Jurkat, Clone E6-1 (cell line): Measurements from ENCODE around the gene TGIF2. TPM values are rescaled to one million over a fixed set of nuclear protein-coding genes. Genes with fewer than 3 reads are reported as not detected.

Experiments
- DNase-seq: peaks from one replicate; pipeline ENCODE4 v3.0.0-alpha.2; 2011; ENCODE audit warnings: low read depth, low spot score
- H3K4me3 ChIP-seq: 2 replicates; pipeline ENCODE4 v1.5.1; 2011; ENCODE audit warnings: mild to moderate bottlenecking, low read length, control low read depth, moderate library complexity
- polyA plus RNA-seq: library from polyadenylated mRNA; unstranded; fragments of >200 nt; gene quantifications from one replicate; pipeline ENCODE4 v1.2.1, GENCODE V29; 2012; ENCODE audit warnings: missing spikeins; ENCODE audit not compliant: insufficient read length, insufficient read depth

TGIF2 gene
- polyA plus RNA-seq, result 9.4 TPM

DNA sequence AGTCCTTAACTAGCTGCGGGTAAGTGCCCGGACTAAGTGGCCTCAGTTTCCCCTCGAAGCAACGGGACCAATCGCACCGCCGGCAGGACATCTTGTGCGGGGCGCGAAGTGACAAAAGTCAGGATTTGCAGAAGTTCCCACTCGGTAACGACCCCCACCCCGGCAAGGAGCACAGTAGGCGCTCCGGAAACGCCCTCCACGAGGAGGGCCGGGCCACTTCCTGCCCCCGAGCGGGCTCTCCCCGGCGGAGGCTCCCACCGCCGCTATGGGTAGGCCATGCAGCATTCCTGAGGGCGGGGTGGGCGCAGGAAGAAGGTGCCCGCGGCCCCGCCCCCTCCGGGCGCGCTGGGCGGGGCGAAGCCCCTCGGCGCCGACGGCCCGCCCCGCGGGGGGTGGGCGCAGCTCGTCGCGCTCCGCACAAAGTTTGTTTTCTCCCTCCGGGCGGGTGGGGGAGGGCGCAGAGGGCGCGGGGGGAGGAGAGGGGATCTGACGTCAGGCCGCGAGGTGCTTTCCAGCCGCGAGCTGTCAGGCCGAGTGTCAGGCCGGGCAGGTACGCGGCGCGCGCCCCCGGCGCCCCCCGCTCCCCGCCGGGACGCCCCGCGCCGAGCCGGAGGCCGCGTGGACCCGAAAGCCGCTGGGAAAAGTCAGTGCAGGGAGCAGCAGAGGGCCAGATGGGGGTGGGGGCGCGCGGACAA lies at the start of gene TGIF2:
Gene TGIF2, plus strand, starts transcription at position 495 of the 695 bp plus-strand sequence. CDS start 5,178 bp downstream, outside the sequence.
- peak; percentile 83 for DNase-seq
- H3K4me3 ChIP-seq, result peak within 1 kb of the TSS; percentile 78

DNA sequence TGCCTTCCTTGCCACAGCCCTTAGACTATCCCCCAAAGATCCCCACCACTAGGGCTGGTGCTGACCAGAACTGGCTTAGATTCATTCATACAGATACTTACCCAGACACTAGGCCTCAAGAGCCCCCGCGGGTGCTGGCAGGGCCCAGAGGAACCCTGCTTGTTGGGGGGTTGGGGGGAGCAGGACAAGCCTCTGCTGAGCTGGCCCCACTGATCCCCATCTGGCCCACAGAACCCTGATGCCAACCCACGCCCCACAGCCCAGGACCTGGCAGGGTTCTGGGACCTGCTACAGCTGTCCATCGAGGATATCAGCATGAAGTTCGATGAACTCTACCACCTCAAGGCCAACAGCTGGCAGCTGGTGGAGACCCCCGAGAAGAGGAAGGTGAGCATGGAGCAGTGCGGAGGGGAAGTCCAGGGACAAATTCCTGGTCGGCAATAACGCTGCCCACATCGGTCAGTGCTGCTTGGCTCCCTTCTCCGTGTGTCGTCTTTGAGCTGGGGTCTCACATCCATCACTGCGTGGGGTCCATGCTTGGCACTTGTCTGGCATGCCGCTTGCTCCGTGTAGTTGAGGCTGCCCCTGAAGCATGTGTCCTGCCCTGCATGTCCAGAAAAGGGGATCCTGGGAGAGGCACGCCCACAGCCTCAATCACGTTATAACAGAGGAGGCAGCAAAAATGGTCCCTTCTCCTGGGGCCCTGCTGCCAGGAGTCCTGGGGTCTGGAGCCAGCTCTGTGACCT lies 47.6 kb upstream of the TGIF2 start:
- DNase-seq, result no peak
- no peak overlapping the region for H3K4me3 ChIP-seq

DNA sequence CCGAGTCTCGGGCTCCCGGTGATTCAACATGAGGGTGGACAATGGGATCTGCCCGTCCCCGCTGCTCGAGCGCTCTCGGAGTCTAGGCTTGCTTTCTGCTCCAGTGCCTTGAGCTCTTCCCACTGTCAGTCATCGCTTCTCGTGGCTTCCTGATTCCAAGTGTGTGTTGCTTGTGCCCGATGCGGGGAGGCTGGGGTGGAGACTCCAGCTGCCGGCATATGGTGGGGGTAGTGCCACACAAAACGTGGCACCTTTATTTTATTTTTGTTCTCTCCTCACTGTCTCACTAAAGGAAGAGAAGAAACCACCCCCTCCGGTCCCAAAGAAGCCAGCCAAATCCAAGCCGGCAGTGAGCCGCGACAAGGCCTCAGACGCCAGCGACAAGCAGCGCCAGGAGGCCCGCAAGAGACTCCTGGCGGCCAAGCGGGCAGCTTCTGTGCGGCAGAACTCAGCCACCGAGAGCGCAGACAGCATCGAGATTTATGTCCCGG lies 46.8 kb upstream of the TGIF2 start:
- no peak overlapping the region for H3K4me3 ChIP-seq
- DNase-seq, result no peak

DNA sequence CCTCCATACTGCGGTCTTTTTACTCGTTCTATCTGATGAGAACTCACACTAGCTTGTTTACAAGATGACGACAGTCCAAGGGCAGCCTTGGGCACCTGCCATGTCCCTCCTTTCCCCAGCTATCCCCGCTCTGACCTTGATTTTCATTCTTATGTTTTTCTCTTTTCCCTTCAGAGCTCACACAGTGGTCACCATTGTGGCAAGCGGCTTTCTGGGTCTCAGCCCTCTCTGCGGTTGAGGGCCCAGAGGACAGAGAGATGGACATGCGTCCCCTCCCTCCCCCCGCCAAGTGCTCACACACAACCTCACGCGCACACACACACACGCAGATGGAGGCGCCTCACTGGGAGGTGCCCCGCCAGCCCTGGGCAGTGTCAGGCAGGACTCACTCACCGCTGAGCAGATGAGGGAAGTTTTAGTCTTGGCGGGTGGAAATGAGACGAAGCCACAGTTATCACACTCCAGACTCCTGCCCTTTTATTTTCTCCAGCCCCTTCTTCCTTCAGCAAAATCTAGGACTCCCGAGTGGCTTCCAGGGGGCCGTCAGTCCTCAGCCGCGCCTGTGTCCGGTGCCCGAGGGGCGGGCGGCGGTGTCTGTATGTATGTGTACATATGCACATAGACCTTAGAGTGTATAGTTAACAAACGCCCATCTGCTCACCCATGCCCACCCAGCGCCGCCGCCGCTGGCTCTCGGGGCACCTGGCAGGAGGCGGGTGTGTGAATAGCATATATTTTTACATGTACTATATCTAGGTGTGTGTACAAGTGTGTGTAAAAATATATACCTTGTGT lies 45.9 kb upstream of the TGIF2 start:
- no peak overlapping the region for H3K4me3 ChIP-seq
- DNase-seq, result no peak

DNA sequence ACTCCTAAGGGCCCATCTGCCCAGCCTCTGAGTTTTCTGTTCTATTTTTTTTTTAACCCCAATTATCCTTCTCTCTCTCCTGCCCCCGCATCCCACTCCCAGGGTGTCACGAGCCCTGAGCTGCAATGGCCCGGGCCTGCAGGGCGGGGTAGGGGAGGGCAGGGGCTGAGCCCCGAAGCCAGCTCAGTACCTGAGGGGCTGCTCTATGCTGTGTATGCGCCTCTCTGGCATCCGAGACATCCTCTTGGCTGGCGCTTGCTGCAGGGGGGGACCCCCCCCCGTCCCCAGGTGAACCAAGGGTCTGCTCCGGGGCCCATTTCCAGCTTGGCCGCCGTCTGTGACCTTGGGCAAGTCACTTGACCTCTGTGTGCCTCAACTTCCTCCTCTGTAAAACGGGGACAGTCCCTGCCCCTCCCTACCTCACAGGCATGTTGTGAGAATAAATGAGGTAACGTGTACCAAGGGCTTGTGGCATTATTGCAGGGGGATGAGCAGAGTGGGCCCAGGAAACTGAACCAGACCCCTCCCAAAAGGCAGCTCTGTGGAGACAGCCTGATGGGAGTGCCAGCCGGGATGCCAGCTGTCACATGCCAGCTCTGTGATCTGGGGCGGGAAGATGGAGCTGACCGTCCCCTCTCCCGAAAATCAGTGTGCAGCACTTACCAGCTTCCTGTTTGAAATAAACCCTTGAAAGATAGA lies 45.1 kb upstream of the TGIF2 start:
- no peak overlapping the region for H3K4me3 ChIP-seq
- no peak for DNase-seq

DNA sequence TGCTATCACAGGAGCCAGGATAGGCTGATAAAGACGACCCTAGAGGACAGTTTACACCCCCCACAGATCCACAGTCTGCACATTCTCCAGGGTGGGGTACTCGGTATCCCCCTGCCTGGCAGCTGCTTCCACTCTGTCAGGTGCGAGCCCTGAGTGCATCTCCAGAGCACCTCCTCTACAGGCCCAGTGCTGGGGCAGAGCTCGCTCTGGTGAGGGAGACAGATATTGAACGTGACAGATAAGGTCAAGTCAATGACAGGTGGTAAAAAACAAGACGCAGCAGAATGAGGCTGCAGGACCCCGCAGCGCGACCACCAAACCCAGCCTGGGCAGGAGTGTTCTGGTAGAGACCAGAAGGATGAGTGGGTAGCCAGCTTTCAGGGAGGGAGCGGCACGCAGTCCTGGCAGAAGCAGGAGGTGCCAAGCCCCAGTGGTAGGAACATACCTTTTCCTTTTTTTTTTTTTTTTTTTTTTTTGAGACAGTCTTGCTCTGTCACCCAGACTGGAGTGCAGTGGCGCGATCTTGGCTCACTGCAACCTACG lies 44.5 kb upstream of the TGIF2 start:
- no peak for DNase-seq
- no peak overlapping the region for H3K4me3 ChIP-seq

DNA sequence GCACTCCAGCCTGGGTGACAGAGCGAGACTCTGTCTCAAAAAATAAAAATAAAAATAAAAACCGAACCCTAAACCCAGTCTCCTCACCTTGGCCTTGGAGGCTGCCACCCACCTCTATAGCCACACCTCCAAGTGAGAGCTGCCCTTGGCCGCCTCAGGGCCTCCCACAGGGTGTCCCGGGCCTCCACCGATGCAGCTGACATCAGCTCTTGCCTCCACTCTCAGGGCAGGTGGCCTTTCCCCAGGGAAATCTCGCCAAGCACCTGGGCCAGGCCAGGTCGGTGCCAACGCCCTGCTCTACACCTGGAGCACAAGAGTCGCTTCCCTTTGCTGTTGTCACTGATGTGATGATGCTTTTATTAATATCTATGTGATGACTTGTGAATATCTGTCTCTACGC lies 41.0 kb upstream of the TGIF2 start:
- no peak for DNase-seq
- H3K4me3 ChIP-seq, result no peak overlapping the region

DNA sequence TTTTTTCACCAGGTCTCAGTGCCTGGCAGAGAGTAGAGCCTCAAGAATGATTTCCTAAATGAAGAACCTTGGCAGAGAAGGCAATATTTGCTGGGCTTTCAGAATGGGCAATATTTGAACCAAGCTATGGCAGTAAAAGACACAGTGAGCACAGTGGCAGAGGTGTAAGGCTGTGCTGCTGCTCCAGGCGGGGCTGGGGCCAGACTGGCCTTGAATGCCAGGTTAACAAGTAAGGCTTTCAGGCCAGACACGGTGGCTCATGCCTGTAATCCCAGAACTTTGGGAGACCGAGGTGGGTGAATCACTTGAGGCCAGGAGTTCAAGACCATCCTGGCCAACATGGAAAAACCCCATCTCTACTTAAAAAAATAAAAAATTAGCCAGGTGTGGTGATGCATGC lies 40.6 kb upstream of the TGIF2 start:
- H3K4me3 ChIP-seq, result no peak overlapping the region
- no peak for DNase-seq

DNA sequence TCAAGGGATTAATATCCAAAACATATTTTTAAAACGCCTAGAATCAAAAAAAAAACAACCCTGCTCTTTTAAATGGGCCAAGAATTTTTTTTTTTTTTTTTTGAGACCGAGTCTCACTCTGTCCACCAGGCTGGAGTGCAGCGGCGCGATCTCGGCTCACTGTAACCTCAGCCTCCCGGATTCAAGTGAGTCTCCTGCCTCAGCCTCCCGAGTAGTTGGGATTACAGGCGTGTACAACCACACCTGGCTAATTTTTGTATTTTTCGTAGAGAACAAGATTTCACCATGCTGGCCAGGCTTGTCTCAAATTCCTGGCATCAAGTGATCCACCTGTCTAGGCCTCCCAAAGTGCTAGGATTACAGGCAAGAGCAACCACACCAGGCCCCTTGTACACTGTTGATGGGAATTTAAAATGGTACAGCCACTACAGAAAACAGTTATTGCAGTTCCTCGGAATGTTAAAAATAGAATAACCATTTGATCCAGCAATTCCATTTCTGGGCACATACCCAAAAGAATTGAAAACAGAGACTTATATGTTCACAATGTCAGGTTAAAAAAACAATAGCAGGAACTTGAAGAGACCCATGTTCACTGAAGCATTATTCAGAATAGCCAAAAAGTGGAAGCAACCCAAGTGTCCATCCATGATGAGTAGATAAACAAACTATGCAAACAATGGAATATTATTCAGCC lies 35.2 kb upstream of the TGIF2 start:
- DNase-seq, result no peak
- H3K4me3 ChIP-seq, result no peak overlapping the region

DNA sequence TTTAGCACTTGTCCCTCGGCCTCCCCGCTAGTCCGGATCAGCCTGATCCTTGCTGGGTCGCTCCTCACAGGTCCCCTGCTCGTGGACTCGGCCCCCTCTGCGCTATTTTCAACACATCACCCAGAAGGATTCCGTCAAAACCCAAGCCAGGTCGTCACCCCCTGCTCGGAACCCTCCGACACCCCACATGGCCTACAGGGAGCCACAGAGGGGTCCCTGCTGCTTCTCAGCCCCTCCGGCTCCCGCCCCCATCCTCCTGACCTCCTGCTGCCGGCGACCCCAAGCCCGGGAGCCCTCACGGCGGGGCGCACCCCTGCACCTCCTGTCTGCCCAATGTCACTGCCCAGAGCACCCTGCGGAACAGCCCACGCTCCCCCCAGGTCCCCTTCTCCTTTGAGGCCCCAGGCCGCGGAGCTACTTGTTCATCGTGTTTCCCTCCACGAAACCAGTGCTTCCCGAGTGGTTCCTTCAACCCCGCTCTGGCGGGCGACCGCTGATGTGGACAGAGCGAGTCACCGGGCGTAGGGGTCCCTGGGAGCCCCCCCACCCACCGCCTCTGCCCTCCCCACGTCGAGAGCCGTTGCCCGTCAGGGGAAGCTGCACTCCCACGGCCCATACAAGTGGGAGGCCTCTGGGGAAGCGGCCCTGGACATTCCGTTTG lies 32.7 kb upstream of the TGIF2 start:
- no peak overlapping the region for H3K4me3 ChIP-seq
- no peak for DNase-seq

DNA sequence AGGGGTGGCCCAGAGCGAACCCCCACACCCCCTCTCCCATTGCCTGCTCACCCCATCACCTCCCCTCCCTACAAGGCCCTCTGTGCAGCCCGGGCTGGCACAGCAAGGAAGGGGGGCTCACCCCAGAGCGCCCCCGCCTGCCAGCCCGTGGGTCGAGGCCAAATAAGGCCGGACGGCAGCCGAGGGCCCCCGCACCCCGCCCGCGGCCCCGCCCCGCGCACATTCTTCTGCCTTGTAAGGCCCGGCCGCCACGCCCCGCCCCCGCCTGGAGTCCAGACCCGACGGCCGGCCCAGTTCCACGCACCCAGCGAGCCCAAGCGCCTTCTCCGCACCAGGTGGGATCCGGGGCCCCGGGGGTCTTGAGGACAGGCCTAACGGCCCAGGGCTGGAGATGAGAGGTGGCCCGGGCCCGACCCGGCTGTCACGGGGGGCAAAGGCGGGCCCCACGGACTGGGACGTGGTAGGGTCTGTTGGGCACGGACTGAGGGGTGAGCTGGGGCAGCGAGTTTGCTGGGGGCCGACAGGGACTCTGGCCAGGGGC lies 32.1 kb upstream of the TGIF2 start, which contains the start of gene MYL9:
Gene MYL9, plus strand, starts transcription at position 293 of the 541 bp plus-strand sequence. CDS start 3,366 bp downstream, outside the sequence.
- no peak within 1 kb of the TSS for H3K4me3 ChIP-seq
- no peak for DNase-seq

DNA sequence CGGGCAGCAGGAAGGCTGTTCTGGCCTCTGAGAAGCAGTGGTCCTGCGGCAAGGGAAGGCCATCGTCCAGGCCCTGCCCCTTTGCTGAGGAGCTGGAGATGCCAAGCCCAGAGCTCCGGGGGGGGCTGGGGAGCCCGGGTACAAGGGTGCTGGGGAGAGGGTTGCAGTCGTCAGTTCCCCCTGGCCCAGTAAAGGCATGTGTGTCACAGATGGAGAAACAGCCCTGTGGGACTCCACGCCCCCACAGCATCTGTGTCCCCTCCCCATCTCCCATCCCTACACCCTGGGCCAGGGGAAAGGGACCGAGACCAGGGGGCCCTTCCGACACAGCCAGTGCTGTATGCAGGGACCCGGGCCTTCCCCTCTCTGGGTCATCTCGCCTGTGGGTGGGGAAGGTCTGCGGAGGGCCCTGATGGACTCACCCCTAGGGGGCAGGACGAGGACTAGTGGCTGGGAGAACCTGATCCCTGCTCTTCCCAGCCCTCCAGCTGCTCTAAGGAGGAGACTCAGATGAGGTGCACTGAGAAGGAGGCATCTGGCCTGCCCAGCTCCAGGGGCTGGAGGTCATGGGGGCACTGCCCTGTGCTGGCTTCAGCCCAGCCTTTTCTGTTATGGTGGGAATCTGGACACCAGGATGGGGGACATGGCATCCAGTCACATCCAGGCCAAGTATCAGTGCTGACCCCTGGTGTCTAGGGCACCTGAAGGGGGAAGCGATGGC lies 31.5 kb upstream of the TGIF2 start:
- no peak overlapping the region for H3K4me3 ChIP-seq
- no peak for DNase-seq

DNA sequence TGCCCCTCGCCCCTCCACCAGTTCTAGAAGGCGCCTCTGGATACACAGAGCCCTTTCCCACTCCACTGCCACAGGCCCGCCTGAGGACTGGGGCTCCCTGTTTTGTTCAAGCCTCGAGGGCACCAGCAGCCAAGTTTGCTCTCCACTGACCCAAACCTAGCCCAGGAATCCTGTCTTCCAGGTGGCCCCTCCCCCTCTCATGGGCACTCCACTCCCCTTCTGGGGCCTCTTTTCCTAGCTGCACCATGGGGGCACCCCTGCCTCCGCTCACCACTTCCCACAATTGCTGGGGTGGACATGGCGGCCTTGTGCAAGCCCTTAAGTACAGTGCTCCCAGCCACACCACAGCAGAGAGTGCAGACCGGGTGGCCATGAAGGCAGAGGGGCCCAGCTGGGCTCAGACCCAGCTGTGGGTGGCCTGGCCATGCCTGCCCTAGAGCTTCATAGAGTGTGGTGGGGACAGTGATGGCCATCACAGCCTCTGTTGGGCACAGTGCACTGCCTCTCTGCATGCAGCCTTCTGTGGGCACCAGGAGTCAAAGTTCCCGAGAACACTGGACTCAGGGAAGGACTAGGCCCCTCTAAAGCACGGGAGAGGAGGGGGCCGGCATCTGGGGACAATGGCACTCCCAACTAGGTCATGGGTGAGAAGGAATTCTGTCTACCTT lies 30.7 kb upstream of the TGIF2 start:
- no peak overlapping the region for H3K4me3 ChIP-seq
- DNase-seq, result no peak

DNA sequence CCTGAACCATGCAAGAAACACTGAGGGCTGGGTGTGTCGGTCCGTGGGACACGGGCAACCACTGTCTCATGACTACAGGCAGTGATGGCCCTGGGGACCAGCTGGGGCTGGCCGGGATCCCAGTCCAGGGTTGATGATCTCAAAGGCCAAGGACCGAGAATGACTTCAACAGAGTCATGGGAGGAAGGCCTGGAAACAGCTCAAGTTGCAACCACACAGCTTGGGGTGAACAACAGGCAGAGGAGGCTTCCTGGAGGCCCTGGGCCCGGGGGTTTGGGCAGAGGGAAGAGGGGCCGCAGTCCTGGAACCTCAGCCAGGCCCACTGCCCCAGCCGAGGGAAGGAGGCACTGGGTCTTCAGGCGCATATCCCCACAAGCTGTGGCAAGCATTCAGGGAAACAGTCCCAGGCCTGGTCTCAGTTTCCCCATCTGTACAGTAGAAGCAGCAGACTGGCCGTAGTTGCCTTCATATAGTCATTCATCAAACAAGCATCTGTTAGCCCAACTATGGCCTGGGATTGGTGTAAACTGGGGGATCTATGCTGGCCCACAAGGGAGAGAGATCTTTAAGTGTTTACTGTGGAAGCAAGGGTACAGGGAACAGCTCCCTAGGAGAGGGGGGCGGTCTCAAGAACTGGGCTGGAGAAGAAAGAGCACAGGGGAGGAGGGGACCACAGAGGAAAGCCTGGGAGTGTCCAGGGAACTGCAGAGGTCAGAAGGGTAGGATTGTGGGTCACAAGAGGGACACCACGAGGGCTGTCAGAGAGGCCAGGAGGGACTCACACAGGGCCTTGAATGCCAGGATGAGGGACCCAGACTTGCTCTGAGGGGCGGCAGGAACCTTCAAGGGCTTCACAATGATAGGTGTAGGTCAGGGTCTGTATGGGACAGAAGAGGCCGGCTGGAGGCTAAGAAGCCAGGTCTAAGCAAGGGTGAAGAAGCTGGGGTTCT lies 29.9 kb upstream of the TGIF2 start:
- no peak for DNase-seq
- no peak overlapping the region for H3K4me3 ChIP-seq
